Measurements from ENCODE around the gene MTMR2. TPM values are rescaled to one million over a fixed set of nuclear protein-coding genes. Genes with fewer than 3 reads are reported as not detected.
A peak's percentile ranks its signal among the peaks of the same experiment; 100 is the strongest.
"Not testable (repeated sequence)": the region's sequence is repeated elsewhere in the genome, so short reads cannot be mapped to it uniquely, and the experiment has no call there.

Gene MTMR2
- total RNA-seq, 2 experiments from 2014 or later = 24.3 to 32.0 TPM

DNA sequence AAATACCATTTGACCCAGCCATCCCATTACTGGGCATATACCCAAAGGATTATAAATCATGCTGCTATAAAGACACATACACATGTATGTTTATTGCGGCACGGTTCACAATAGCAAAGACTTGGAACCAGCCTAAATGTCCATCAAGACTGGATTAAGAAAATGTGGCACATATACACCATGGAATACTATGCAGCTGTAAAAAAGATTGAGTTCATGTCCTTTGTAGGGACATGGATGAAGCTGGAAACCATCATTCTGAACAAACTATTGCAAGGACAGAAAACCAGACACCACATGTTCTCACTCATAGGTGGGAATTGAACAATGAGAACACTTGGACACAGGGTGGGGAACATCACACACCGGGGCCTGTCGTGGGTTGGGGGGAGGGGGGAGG is 112.9 kb downstream of the MTMR2 start:
- H3K9me3 Mint-ChIP-seq (ENCODE audit: low read depth); CTCF ChIA-PET; DNase-seq; H3K27ac Mint-ChIP-seq; H3K4me3 Mint-ChIP-seq; H3K27me3 Mint-ChIP-seq; H3K4me1 Mint-ChIP-seq; ATAC-seq: not testable (repeated sequence)
- H3K36me3 Mint-ChIP-seq = peaks cover 46% of the 10 kb centered on the region

DNA sequence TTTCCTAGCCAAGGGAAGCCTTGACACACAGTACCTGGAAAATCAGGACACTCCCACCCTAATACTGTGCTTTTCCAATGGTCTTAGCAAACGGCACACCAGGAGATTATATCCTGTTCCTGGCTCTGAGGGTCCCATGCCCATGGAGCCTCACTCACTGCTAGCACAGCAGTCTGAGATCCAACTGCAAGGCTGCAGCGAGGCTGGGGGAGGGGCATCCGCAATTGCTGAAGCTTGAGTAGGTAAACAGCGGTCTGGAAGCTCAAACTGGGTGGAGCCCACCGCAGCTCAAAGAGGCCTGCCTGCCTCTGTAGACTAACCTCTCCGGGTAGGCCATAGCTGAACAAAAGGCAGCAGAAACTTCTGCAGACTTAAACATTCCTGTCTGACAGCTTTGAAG is 117.4 kb downstream of the MTMR2 start:
- H3K9me3 Mint-ChIP-seq (ENCODE audit: low read depth); H3K27ac Mint-ChIP-seq; H3K4me3 Mint-ChIP-seq; ATAC-seq; DNase-seq; CTCF ChIA-PET; H3K4me1 Mint-ChIP-seq; H3K27me3 Mint-ChIP-seq: not testable (repeated sequence)
- H3K36me3 Mint-ChIP-seq = peaks cover 58% of the 10 kb centered on the region

DNA sequence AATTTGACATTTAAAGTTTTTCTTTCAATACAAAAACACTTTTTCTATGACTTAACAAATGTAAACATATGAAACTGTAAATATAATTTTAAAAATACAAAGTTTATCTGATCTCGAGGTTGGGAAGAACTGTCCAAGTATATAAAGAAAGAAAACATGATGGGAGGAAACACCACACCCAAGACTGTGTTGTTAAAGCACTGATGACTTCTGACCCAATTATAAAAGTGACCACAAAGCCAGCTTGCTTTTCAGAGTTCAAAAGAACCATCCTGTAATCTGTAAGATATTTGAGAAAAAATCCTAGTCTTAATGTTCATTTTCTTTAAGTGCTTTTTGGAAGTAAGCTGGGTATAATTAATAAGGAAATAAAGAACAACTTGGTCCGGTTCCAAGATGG is 118.0 kb downstream of the MTMR2 start:
- no peak for DNase-seq
- CTCF ChIA-PET = no interaction called here
- peaks cover 57% of the 10 kb centered on the region for H3K36me3 Mint-ChIP-seq

DNA sequence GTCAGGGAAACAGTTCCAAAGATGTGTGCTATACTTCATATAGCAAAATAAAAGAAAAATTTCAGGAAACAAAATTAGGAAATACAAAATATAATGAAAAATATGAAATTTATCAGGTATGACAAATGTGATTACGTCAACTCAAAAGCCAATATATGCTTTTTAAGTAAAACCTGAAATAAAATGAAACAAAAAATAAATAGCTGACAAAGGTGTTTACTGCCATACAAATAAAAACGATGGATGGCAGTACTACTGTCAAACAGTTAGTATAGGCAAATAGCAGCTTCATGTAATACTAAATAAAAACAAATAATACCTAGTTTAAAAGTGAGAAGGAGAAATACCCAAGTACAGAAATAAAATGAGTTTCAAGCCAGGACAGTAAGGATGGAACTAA is 119.9 kb downstream of the MTMR2 start:
- no peak for ATAC-seq
- Mint-ChIP-seq H3K4me1 (peaks cover 3% of the 10 kb centered on the region), H3K36me3 (peaks cover 67% of the 10 kb centered on the region), H3K4me3 (no peak overlapping the region), H3K27ac (no peak overlapping the region), H3K9me3 (ENCODE audit: low read depth) (no peaks in the 10 kb centered on the region), H3K27me3 (no peaks in the 10 kb centered on the region)
- CTCF ChIA-PET = interaction anchor here (1.1 kb wide), 1 partner anchor 32 kb away, joined by 3 read pairs; no protein-coding TSS in a partner anchor
- no peak for DNase-seq

More for the DNA sequence above, 118.0 kb downstream of the MTMR2 start:
- ATAC-seq = no peak
- Mint-ChIP-seq H3K4me3 (no peak overlapping the region), H3K9me3 (ENCODE audit: low read depth) (no peaks in the 10 kb centered on the region), H3K27ac (no peak overlapping the region), H3K4me1 (no peaks in the 10 kb centered on the region), H3K27me3 (no peaks in the 10 kb centered on the region)

DNA sequence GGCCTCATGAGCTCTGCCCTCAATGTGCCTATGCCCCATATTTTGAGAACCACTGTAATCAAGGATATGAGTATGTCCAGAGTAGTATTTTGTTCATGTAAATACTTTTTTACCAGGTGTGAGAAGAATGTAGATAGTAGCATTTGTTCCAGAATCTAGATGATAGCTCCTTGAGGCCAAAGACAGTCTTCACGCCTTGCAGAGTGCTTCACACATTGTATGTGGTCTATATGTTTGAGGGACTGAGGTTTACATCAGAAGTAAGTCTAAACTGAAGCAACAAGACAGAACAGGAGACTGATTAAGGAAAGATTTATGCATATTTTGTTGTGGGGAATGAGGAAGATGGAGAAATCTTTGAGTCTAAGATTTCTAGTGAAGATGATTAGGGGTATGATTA is 121.1 kb downstream of the MTMR2 start:
- peaks cover 4% of the 10 kb centered on the region for H3K4me1 Mint-ChIP-seq
- no peaks in the 10 kb centered on the region for H3K9me3 Mint-ChIP-seq (ENCODE audit: low read depth)
- CTCF ChIA-PET = interaction anchor here (1.3 kb wide), 1 partner anchor 9 kb away, joined by 3 read pairs; no protein-coding TSS in a partner anchor
- peak overlapping the region; percentile 2 for H3K27ac Mint-ChIP-seq
- ATAC-seq (no peak), DNase-seq (no peak)
- H3K27me3 Mint-ChIP-seq = no peaks in the 10 kb centered on the region
- H3K36me3 Mint-ChIP-seq = peaks cover 63% of the 10 kb centered on the region
- H3K4me3 Mint-ChIP-seq = no peak overlapping the region

DNA sequence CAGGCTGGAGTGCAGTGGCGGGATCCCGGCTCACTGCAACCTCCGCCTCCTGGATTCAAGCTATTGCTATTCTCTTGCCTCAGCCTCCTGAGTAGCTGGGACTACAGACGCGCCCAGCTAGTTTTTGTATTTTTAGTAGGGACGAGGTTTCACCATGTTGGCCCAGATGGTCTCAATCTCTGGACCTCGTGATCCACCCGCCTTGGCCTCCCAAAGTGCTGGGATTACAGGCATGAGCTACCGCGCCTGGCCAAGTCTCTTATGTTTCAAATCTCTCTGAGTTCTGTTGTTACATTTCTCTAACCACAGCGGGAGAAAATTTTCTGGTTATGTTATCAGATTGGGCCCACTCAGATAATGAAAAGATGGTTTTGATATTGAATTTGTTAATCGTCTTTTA is 123.5 kb downstream of the MTMR2 start:
- Mint-ChIP-seq H3K27ac (no peak overlapping the region), H3K36me3 (peaks cover 46% of the 10 kb centered on the region), H3K4me1 (peaks cover 7% of the 10 kb centered on the region), H3K27me3 (no peaks in the 10 kb centered on the region), H3K4me3 (no peak overlapping the region), H3K9me3 (ENCODE audit: low read depth) (no peaks in the 10 kb centered on the region)
- CTCF ChIA-PET = no interaction called here
- DNase-seq (no peak), ATAC-seq (no peak)

DNA sequence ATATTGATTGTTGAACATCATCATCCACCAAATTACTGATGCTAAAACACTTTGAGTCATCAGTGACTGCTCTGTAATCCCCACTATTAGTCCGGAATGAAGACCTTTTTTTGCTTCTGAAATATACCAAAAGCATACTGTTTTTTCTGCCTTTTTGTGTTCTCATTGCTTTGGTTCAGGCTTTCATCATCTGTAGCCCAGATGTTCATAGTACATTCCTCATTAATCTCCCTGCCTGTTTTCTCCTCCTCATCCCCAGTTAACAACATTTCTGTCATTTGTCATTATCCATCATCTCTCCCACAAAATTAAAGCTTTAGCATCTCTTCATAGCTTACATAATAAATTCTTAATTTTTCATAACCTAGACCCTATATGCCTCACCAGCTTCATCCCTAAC is 124.4 kb downstream of the MTMR2 start:
- Mint-ChIP-seq H3K9me3 (ENCODE audit: low read depth) (no peaks in the 10 kb centered on the region), H3K27ac (no peak overlapping the region)

DNA sequence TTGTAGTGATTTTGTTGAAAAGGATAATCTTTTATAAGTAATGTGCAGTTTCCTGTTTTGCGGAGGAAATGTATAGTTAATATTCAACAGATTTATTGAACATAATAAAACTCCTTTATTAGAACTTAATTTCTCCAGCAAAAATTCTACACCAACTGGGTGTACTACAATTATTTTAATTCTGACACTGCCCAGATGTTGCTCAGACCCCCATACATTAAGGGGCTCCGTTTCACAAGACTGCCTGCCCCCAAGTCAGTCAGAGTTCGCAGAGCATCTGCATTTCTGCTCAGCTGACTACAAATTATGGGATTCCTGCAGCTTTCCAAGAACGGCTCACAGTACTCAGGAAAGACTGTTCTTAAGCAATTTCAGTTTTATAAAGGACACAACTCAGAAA is 127.4 kb downstream of the MTMR2 start:
- H3K4me3 Mint-ChIP-seq = no peak overlapping the region
- ATAC-seq (no peak), DNase-seq (no peak)
- H3K36me3 Mint-ChIP-seq = peaks cover 32% of the 10 kb centered on the region
- H3K27me3 Mint-ChIP-seq = no peaks in the 10 kb centered on the region
- CTCF ChIA-PET = interaction anchor here (1.5 kb wide), 1 partner anchor 597 kb away, joined by 5 read pairs; no protein-coding TSS in a partner anchor
- no peaks in the 10 kb centered on the region for H3K9me3 Mint-ChIP-seq (ENCODE audit: low read depth)
- H3K27ac Mint-ChIP-seq = no peak overlapping the region
- H3K4me1 Mint-ChIP-seq = peaks cover 36% of the 10 kb centered on the region

More for the DNA sequence above, 124.4 kb downstream of the MTMR2 start:
- CTCF ChIA-PET = no interaction called here
- DNase-seq (no peak), ATAC-seq (no peak)
- peaks cover 9% of the 10 kb centered on the region for H3K4me1 Mint-ChIP-seq
- peaks cover 43% of the 10 kb centered on the region for H3K36me3 Mint-ChIP-seq
- no peaks in the 10 kb centered on the region for H3K27me3 Mint-ChIP-seq
- H3K4me3 Mint-ChIP-seq = no peak overlapping the region

DNA sequence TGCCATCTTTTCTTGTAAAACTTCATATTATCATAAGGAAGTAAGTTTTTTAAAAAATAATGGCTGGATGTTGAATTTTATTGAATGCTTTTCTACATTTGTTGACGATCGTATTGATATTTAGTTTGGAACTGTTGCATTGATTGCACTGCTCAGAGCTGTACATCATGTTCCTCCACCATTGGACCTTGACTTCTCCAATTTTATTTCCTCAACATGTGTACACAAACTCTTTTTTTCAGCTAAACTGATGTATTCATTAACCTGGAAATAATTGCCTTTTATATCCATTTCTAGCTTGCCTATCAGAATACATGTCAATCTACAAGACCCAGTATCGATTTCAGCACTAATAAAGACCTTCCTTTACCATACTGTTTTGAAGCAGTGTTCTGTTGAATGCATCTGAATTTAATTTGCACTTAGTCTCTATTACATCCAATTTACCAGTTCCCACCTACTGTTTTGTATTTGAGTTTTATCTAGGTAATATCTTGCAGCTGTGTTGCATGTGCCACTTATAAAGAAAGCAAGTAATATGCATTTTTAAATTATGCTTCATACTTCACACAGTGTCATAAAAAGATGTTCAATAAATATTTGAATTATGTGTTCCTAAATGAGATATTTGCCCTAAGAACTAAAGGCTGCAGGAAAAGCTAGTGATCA is 128.1 kb downstream of the MTMR2 start:
- CTCF ChIA-PET = interaction anchor here (0.9 to 1.5 kb wide), 2 partner anchors 547 to 598 kb away, joined by 3 to 5 read pairs; partner anchors contain the start of gene MAML2
- peaks cover 32% of the 10 kb centered on the region for H3K36me3 Mint-ChIP-seq

DNA sequence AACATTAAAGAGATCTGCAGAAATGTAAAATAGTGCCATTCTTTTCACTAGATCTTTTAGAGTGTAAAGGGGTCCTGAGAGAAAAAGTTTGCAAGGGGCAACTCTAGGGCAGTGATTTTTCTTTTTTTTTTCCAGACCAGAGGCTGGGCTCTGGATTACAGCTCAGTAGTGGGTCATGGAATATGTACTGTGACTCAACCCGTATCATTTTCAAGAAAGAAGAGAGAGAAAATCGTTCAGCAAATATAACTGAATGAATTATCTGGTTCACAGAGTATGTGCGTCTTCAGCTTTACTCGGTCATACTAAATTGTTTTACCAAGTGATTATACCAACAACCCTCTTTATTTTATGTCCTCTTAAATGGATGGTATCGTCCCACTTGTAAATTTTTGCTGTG is 129.8 kb downstream of the MTMR2 start:
- DNase-seq (no peak), ATAC-seq (no peak)
- CTCF ChIA-PET = interaction anchor here (1.1 kb wide), 1 partner anchor 9 kb away, joined by 3 read pairs; no protein-coding TSS in a partner anchor
- H3K4me3 Mint-ChIP-seq = no peak overlapping the region
- no peaks in the 10 kb centered on the region for H3K9me3 Mint-ChIP-seq (ENCODE audit: low read depth)
- no peaks in the 10 kb centered on the region for H3K27me3 Mint-ChIP-seq
- H3K27ac Mint-ChIP-seq = no peak overlapping the region
- H3K36me3 Mint-ChIP-seq = peaks cover 17% of the 10 kb centered on the region
- peaks cover 35% of the 10 kb centered on the region for H3K4me1 Mint-ChIP-seq

More for the DNA sequence above, 128.1 kb downstream of the MTMR2 start:
- Mint-ChIP-seq H3K27me3 (no peaks in the 10 kb centered on the region), H3K27ac (no peak overlapping the region), H3K4me1 (peaks cover 38% of the 10 kb centered on the region), H3K4me3 (no peak overlapping the region), H3K9me3 (ENCODE audit: low read depth) (no peaks in the 10 kb centered on the region)
- no peak for ATAC-seq
- no peak for DNase-seq

DNA sequence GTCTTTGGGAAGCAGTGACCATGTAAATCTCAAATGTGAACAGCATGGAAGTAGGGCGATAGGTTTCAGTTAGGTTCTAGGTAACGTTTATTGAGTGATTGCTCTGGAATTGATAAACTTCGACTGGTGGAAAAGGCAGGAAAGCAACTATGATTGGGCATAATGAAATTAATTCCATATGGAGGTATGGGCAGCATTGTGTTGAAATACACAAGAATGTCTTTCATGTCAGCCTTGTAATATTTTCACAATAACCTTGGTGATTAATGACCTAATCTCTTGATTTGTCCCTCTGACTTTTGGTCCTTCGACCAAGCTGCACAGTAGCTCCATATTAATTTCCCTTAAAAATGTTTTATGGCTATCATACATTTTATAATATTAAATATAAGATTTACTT is 130.8 kb downstream of the MTMR2 start:
- H3K27me3 Mint-ChIP-seq = no peaks in the 10 kb centered on the region
- H3K4me1 Mint-ChIP-seq = peaks cover 38% of the 10 kb centered on the region
- H3K9me3 Mint-ChIP-seq (ENCODE audit: low read depth) = no peaks in the 10 kb centered on the region
- no peak for ATAC-seq
- peaks cover 20% of the 10 kb centered on the region for H3K36me3 Mint-ChIP-seq
- H3K27ac Mint-ChIP-seq = no peak overlapping the region
- CTCF ChIA-PET = interaction anchor here (1.1 kb wide), 1 partner anchor 10 kb away, joined by 3 read pairs; no protein-coding TSS in a partner anchor
- DNase-seq = no peak
- H3K4me3 Mint-ChIP-seq = no peak overlapping the region

DNA sequence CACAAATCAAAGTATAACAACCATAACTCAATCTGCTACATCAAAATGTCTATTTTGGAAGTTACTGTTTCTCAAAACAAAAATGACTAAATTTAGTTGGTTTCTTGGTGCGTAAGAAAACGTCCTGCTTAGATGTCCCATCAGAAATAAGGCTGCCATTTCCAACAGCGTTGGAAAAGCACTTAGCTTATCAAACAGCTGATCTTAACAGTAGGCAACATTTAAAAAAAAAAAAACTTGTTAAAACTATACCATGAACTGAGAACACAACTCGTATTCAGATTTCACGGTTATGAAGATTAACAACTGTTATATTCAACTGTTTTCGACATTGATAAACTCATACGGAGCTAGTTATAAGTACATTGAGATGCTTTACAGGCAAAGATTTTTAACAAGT is 131.2 kb downstream of the MTMR2 start:
- Mint-ChIP-seq H3K4me3 (no peak overlapping the region), H3K4me1 (peaks cover 42% of the 10 kb centered on the region), H3K36me3 (peaks cover 24% of the 10 kb centered on the region), H3K27ac (no peak overlapping the region), H3K9me3 (ENCODE audit: low read depth) (no peaks in the 10 kb centered on the region), H3K27me3 (no peaks in the 10 kb centered on the region)
- ATAC-seq (no peak), DNase-seq (no peak)
- CTCF ChIA-PET = no interaction called here

DNA sequence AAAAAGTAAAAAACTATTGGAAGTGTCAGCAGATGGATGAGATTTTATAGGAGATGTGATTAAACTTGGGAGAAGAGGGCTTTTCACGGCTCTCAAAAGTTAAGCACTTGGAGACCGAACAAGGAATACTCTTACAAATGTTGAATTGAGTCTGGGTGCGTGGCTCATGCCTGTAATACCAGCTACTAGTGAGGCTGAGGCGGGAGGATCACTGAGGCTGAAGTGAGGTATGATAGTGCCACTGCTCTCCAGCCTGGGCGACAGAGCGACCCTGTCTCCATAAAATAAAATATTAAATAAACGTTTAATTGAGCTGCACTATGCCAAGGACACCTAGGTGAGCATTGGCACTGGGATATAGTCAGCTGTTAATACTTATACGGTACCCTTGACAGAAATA is 131.7 kb downstream of the MTMR2 start:
- Mint-ChIP-seq H3K4me1 (peaks cover 47% of the 10 kb centered on the region), H3K36me3 (peaks cover 24% of the 10 kb centered on the region), H3K27ac (peak overlapping the region; percentile 5), H3K27me3 (no peaks in the 10 kb centered on the region), H3K9me3 (ENCODE audit: low read depth) (no peaks in the 10 kb centered on the region), H3K4me3 (peak overlapping the region; percentile 99)
- CTCF ChIA-PET = interaction anchor here (2.5 kb wide), 1 partner anchor 602 kb away, joined by 9 read pairs; no protein-coding TSS in a partner anchor
- DNase-seq (no peak), ATAC-seq (no peak)

DNA sequence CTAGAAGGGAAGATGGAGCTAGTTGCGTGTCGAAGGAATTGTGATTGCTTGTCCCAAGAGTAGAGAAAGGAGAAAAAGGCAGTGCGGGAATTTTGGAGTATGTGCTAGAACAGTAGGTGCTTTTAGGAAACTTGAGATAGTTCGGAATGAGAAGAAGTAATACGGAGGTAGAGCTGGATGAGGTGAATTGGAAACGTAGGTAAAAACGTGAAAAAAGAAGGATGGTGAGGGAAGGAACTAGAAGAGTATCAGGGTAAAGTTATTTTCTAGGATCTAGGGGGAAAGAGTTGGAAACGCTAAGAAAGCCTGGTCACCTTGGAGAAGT is 132.2 kb downstream of the MTMR2 start:
- H3K36me3 Mint-ChIP-seq = peaks cover 27% of the 10 kb centered on the region
- ATAC-seq (no peak), DNase-seq (no peak)
- CTCF ChIA-PET = interaction anchor here (1.2 to 3.5 kb wide), 4 partner anchors 550 to 639 kb away, joined by 3 to 18 read pairs (median 6); partner anchors contain the start of gene MAML2
- peak overlapping the region; percentile 100 for H3K27ac Mint-ChIP-seq
- no peaks in the 10 kb centered on the region for H3K27me3 Mint-ChIP-seq
- H3K4me3 Mint-ChIP-seq = peak overlapping the region; percentile 99
- H3K4me1 Mint-ChIP-seq = peaks cover 51% of the 10 kb centered on the region
- H3K9me3 Mint-ChIP-seq (ENCODE audit: low read depth) = no peaks in the 10 kb centered on the region
